HEK293 (cell line): Measurements from ENCODE around the gene NSD1.

Experiments
- CTCF ChIP-seq: fragments of 450-650 bp; formaldehyde crosslinking; IDR thresholded peaks from 2 replicates; pipeline ENCODE4 v1.5.1; 2016; ENCODE audit warnings: missing biosample characterization, missing genetic modification characterization
- MZF1 ChIP-seq: fragments of 450-650 bp; formaldehyde crosslinking; IDR thresholded peaks from 2 replicates; pipeline ENCODE4 v1.5.1; 2017; ENCODE audit warnings: missing biosample characterization, missing genetic modification characterization, borderline replicate concordance
- REST ChIP-seq: fragments of 450-650 bp; formaldehyde crosslinking; IDR thresholded peaks from 2 replicates; pipeline ENCODE4 v1.5.1; 2016; ENCODE audit warnings: missing biosample characterization, missing genetic modification characterization
- SETDB1 ChIP-seq: IDR thresholded peaks from one replicate; pipeline ENCODE4 v1.6.1; 2017; ENCODE audit warnings: mild to moderate bottlenecking, low read length, moderate library complexity, mixed read lengths; ENCODE audit not compliant: insufficient read length
- ZBTB1 ChIP-seq: fragments of 450-650 bp; formaldehyde crosslinking; IDR thresholded peaks from 2 replicates; pipeline ENCODE4 v1.5.1; 2016; ENCODE audit warnings: missing biosample characterization, missing genetic modification characterization
- ZBTB7A ChIP-seq: fragments of 450-650 bp; formaldehyde crosslinking; IDR thresholded peaks from 2 replicates; pipeline ENCODE4 v1.5.1; 2016; ENCODE audit warnings: low read depth, missing biosample characterization, missing genetic modification characterization
- ZNF423 ChIP-seq: fragments of 450-650 bp; formaldehyde crosslinking; IDR thresholded peaks from 2 replicates; pipeline ENCODE4 v1.5.1; 2016; ENCODE audit warnings: missing biosample characterization, missing genetic modification characterization
- ZNF792 ChIP-seq: fragments of 450-650 bp; formaldehyde crosslinking; IDR thresholded peaks from 2 replicates; pipeline ENCODE4 v1.5.1; 2016; ENCODE audit warnings: missing biosample characterization, missing genetic modification characterization
- ZSCAN30 ChIP-seq: fragments of 450-650 bp; IDR thresholded peaks from 2 replicates; pipeline ENCODE4 v1.5.1; 2018; ENCODE audit warnings: missing biosample characterization, mild to moderate bottlenecking, missing genetic modification characterization, moderate library complexity

GRCh38 chr5:177333420-177334154 is 200.0 kb downstream of the NSD1 start:
- TF ChIP-seq ZNF423 (tag by site-specific recombination): no peak
- no peak for TF ChIP-seq ZBTB7A (tag by site-specific recombination)
- no peak for TF ChIP-seq REST (tag by site-specific recombination)
- no peak for TF ChIP-seq MZF1 (tag by site-specific recombination)
- TF ChIP-seq CTCF (tag by site-specific recombination): no peak
- TF ChIP-seq ZBTB1 (tag by site-specific recombination): no peak
- TF ChIP-seq SETDB1: no peak
- no peak for TF ChIP-seq ZNF792
- TF ChIP-seq ZSCAN30 (tag by site-specific recombination): no peak
